Right kidney (tissue), 1 donor: ENCODE data around the gene SERPINA5.
"Not testable (repeated sequence)": the region's sequence is repeated elsewhere in the genome, so short reads cannot be mapped to it uniquely, and the experiment has no call there.

Source experiments
- DNase-seq: peaks from one replicate; pipeline ENCODE4 v3.0.0-alpha.2; 2016

Gene SERPINA5

DNA sequence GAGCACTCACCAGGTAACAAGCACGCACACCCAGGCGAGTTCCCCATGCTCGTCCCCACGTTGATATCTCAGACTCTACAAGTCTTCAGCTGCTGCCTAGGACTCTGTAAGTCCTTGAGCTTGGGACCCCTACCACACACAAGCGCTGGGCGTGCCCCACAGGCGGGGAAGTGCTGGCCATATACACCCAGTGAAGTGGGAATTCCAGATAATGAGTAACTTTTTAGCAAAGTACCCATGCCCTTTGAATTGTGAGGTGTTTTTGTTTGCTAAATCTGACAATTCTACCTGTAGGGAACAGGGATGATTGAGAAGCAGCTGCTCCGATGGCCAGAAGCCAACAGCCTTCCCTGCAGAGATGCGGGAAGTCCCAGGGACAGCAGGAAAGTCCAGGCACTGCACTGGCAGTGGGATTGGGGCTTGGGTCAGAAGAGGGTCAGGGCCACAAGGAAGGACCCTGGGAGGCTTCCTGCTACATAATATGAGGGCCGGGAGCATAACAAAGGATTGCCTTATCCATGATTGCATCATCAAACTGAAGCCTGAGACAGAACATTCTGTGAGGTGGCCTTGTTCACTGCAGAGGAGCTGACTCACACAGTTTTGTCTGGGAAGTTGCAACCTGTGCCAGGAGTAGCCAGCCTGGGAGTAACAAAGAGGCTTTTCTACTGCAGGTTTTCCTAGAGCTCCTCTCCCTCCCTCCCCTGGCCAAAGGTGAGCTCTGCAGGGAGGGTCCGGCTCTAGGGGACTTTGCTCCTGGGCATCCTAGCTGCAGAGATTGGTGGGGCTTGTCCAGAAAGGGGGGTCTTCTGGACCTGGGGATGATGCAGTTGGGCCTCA lies 17.8 kb downstream of the SERPINA5 start:
- no peak for DNase-seq

GRCh38 chr14:94599656-94600004 lies 18.4 kb downstream of the SERPINA5 start:
- DNase-seq = no peak

- DNase-seq = no peak
Measured at GRCh38 chr14:94600148-94600545, 18.9 kb downstream of the SERPINA5 start.

- DNase-seq = no peak
Measured at GRCh38 chr14:94601884-94602391, 20.7 kb downstream of the SERPINA5 start.

DNA sequence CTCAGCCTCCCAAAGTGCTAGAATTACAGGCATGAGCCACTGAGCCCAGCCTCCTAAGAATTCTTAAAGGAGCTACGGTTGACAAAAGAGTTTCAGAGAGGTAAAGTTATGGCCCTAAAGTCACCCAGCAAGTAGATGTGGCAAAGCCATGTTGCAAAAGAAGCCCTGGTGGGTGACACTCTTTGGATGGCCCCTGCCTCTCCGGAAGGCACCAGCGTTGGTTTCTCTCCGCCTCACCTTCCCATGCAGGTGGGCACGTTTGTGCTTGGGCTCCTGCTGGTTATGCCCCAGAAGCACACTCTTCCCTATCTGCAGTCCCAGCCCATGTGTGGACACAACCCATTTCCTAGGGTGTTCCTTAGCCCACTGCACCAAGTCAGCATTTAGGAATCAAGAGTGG lies 21.5 kb downstream of the SERPINA5 start:
- DNase-seq = no peak

DNA sequence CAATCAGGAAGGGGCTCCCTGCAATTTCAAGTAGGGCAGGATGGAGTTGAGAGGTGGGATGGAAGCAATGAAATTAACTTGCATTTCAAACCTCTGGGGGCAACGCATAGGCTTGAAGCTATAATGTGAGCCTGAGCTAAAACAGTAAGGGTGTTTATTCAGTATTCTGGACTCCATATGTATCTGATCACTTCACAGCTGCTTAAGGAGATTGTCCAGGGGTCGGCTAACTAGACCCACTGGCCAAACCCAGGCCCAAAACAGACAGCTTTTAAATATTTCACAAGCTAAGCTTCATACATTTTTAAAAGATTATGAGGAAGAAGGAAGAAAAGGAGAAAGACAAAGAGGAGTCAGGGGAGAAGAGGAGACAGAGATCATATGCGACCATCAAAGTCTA lies 24.1 kb downstream of the SERPINA5 start:
- DNase-seq = no peak

DNA sequence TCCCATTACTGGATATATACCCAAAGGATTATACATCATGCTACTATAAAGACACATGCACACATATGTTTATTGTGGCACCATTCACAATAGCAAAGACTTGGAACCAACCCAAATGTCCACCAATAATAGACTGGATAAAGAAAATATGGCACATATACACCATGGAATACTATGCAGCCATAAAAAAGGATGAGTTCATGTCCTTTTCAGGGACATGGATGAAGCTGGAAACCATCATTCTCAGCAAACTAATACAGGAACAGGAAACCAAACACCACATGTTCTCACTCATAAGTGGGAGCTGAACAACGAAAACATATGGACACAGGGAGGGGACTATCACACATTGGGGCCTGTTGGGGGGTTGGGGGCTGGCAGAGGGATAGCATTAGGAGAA lies 27.7 kb downstream of the SERPINA5 start:
- DNase-seq = not testable (repeated sequence)

DNA sequence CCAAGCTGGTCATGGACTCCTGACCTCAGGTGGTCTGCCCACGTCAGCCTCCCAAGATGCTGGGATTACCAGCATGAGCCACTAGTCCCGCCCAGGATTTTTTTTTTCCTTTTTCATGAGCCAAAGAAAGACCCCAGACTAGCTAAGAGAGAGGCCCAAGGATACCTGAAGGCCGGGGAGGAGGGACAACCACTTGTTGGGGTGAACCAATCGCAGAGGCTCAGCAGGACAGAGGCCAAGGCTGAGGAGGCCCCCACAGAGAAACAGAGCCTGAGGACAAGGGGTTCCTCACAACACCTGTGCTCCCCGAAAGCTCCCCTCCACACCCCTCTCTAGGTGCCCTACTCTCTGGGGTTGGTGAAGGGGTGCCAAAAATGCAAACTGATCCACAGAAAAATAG lies 30.0 kb downstream of the SERPINA5 start:
- no peak for DNase-seq

- DNase-seq = no peak
Measured at GRCh38 chr14:94612174-94612573, 30.9 kb downstream of the SERPINA5 start, which contains the start of gene SERPINA3. TSS of gene SERPINA3 (plus strand) at chr14:94612391. CDS start at chr14:94614442, 2,051 bp downstream.

- no peak for DNase-seq
Measured at GRCh38 chr14:94612580-94613554, 31.6 kb downstream of the SERPINA5 start.

- no peak for DNase-seq
Measured at GRCh38 chr14:94613720-94614644, 32.8 kb downstream of the SERPINA5 start.

GRCh38 chr14:94614802-94615201 lies 33.6 kb downstream of the SERPINA5 start:
- DNase-seq = no peak

DNA sequence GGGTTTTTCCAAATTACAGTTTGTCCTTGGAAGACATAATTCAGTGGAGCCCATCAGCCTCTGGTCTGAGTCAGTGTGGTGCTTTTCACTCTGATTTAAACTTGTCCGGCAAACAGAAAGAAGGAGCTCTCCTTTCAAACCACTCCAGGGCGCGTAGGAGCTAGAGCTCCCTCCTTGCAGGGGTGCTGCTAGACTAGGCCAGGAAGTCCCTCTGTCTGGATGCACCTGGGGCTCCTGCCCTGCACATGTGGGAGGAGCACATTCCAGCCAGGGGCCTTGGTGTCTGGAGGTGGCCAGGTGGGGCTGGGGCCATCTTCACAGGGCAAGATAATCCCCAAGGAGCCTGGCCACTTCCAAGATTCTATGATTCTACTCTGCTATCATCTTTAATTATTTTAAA lies 34.0 kb downstream of the SERPINA5 start:
- DNase-seq = no peak

DNA sequence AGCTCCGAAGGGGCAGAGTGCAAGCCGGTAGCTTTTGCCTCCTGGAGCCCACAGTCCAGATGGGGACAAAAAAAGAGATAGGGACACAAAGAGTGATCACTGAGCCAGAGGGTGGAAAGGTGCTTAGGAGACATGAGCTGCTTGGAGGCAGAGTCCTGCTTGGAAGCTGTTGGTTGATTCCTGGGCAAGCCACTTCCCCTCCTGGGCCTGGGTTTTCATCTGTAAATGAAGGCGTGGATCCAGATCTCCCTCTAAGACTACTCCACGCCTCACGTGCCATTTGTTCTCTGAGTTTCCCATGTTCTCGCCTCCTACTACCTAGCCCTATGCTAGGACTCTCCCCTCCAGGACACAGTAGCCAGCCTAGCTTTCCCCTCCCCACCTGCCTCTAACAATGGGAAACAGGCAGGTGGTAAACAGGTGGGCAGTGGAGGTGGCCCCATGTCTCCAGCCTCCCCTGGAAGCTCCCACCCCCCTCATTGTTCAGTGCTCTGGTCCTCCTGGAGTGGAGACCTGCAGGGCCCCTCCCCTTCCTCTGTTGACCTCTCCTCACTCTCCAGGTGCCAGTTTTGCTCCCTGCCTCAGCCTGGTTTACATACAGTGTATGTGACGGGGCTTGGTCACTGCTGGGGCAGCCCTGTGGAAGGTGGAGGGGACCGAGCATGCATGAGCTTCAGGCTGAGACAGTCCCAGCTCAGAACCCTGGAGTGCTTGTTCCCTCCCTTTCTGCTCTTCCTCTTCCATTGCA lies 34.8 kb downstream of the SERPINA5 start:
- no peak for DNase-seq

- DNase-seq = no peak
Measured at GRCh38 chr14:94617366-94617941, 36.2 kb downstream of the SERPINA5 start.

DNA sequence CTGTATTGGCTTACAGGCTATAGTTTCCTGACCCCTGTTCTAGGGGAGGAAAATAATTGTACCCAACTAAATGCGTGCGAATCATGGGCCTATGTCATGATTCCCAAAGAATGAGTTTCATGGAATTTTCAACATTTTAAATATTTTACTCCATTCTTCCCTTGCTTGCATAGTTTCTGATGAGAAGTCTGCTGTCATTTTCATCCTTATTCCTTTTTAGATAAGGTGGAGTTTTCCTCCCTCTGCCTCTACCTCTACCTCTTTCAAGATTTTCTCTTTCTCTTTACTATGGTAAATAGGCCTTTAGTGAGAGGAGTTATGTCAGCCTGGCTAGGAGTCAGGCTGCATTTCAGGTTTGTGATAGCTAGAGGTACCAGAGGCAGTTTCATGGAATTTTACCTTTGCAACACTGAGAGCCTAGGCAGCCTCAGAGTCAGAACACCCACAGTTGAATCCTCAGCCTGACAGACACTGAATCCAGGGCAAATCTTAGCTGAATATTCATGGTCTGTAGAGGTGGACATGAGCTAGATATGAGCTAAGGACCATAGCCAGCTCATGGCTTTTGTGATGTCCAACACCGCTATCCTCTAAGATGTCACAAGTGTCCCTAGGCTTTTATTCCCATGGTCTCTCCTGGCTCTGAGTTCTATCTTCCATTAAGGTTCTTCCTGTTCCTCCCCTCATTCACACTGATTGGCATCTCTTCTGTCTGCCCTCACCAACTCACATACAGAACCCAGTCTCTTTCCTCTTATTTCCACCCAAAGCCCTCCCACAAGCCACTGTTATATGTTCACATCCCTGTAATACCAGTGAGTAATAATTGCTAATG lies 37.0 kb downstream of the SERPINA5 start:
- DNase-seq = no peak

DNA sequence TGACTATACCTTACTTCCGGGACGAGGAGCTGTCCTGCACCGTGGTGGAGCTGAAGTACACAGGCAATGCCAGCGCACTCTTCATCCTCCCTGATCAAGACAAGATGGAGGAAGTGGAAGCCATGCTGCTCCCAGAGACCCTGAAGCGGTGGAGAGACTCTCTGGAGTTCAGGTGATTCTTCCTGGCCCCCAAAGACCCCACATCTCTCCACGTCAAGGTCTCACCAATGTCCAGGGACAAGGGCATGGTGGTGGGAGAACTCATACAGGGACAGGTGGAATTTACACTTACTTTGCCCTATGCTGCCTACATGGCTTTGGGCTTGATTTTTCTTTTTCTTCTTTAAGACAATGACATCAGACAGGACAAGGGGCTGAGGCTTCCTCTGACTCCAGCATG lies 38.1 kb downstream of the SERPINA5 start:
- DNase-seq = no peak

DNA sequence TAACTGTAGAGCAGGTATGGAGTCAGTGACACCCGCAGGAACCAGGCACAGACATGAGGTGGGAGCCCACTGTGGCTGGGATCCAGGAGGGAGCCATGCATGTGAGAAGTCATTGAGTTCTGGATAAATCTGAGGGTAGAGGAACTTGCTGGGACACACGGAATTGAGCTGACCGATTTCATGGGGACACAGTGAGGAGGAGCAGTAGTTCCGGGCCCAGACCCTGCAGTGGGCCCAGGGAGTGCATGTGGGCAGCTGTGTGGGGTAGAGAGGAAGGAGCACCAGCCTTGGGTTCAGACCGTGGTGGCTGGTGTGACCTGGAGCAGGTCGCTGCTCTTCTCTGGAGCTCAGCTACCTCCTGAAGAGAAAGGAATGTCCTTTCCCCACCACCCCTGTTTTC lies 39.4 kb downstream of the SERPINA5 start:
- no peak for DNase-seq

- no peak for DNase-seq
Measured at GRCh38 chr14:94621358-94622134, 40.3 kb downstream of the SERPINA5 start.
